GM12873 (cell line): ENCODE data around the gene PRM3.

Source experiments
- TF ChIP-seq, protein P1 (sequence below): IDR thresholded peaks from 2 replicates; pipeline ENCODE4 v1.5.1; 2012; ENCODE audit warnings: low read depth, mild to moderate bottlenecking, moderate library complexity, low read length, control low read depth; ENCODE audit not compliant: insufficient read depth; ENCODE audit errors: missing control alignments

The PRM3 gene

DNA sequence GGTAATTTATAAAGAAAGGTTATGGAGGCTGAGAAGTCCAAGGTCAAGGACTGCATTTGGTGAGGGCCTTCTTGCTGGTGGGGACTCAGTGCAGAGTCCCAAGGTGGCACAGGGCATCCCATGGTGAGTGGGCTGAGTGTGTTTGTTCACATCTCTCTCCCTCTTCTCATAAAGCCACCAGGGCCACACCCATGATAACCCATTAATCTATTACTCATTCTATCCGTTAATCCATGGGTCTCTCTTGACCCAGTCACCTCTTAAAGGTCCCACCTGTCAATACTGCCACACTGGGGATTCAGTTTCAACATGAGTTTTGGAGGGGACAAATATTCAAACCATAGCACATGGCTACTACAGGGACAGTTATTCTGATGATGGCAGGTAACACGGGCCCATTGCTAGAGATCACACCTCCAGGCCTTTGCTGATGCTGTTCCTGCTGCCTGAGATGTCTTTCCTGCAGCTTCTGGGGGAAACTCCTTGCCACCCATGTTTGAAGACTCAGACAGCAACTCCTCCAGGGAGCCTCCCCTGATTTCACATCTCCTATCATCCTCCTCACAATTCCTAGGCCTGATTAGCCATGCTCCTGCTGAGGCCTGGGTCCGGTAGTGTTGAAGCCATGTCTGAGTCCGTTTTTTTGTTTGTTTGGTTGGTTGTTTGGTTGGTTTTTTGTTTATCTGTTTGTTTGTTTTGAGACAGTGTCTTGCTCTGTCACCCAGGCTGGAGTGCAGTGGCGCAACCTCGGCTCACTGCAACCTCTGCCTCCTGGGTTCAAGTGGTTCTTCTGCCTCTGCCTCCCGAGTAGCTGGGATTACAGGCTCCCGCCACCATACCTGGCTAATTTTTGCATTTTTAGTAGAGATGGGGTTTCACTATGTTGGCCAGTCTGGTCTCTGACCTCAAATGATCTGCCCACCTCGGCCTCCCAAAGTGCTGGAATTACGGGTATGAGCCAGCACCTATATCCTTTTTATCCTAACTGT is 33.5 kb downstream of the PRM3 start:
- TF ChIP-seq, protein P1, sequence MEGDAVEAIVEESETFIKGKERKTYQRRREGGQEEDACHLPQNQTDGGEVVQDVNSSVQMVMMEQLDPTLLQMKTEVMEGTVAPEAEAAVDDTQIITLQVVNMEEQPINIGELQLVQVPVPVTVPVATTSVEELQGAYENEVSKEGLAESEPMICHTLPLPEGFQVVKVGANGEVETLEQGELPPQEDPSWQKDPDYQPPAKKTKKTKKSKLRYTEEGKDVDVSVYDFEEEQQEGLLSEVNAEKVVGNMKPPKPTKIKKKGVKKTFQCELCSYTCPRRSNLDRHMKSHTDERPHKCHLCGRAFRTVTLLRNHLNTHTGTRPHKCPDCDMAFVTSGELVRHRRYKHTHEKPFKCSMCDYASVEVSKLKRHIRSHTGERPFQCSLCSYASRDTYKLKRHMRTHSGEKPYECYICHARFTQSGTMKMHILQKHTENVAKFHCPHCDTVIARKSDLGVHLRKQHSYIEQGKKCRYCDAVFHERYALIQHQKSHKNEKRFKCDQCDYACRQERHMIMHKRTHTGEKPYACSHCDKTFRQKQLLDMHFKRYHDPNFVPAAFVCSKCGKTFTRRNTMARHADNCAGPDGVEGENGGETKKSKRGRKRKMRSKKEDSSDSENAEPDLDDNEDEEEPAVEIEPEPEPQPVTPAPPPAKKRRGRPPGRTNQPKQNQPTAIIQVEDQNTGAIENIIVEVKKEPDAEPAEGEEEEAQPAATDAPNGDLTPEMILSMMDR: no peak

DNA sequence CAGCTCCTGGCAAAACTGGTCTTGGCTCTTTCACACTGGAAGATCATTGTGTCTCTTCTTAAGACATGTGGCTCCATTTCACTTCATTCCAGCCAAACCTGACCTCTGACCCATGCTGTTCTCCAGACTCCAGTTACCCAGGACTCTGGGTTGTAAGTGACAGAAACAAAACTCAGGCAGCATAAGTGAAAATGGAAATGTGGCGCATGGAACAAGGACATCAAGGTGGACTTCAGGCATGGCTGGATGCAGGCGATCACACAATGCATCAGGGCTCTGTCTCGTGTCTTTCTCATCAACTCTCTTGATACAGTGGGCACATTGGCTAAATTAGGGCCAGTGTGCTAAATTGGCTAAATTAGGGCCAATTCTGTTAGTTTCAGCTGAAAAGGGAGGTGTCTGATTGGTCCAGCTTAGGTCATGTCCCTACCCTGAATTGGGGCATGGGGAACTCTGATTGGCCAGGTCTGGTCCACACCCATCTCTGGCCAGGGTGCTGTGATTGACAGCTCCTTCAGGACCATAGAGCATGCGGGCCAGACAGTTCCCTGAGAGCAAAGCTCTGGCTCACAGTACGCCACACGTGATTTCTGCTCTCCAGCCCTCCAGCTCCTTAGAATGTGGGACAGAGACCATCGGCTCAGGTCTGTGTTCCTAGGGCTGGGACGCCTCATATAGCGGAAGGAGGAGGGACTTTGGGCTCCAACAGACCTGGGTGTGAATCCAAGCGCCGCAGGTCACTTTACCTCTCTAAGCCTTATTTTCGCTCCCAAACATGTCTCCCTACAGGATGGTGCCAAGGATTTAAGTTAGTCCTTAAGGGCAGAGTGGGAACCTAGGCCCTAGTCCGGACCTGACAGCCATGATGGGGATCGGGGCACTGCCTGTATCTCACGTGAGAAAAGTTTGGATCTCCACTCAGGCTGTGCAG is 34.9 kb downstream of the PRM3 start:
- TF ChIP-seq, protein P1: no peak

DNA sequence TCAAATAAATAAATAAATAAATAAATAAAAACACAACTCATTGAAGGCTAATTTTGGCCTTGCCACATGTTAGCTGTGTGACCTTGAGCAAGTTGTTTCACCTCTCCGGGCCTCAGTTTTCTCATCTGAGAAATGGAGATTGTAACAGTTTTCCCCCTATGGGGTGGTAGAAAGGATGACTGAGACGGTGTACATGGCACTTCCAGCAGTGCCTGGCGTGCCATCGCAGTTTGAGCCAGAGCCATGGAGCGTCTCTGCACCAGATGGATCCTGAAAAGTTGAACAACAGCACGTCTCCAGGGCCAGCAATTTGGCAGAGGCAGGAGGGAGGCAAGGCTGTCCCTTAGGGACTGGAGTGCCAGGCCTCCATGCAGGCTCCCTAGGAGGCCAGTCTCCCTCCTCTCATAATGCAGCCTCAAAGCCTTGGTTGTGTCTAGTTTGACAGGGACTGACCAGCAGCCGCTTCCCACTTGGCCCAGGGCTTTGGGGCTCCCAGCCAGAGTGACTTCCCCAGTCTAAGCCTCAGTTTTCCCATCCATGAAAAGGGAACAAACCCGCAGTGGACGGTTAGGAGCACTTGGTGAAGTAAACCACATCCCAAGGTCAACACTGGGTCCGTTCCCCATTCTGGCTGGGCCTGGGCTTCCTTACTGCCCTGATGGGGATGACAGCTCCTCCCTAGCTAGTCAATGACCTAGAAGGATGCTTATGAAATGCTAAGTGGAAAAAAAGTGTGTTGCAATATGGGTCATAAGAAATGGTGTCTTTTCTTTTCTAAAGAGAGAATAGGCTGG is 36.8 kb downstream of the PRM3 start:
- TF ChIP-seq, protein P1: no peak

DNA sequence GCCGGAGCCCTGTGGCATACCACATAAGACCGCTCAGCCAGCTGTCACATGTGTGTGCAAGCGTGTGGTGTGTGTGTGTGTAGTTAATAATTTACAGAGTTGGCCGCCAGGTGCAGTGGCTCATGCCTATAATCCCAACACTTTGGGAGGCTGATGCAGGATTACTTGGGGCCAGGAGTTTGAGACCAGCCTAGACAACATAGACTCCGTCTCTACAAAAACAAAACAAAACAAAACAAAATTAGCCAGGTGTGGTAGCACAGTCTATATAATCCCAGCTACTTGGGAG is 37.8 kb downstream of the PRM3 start:
- TF ChIP-seq, protein P1: no peak

DNA sequence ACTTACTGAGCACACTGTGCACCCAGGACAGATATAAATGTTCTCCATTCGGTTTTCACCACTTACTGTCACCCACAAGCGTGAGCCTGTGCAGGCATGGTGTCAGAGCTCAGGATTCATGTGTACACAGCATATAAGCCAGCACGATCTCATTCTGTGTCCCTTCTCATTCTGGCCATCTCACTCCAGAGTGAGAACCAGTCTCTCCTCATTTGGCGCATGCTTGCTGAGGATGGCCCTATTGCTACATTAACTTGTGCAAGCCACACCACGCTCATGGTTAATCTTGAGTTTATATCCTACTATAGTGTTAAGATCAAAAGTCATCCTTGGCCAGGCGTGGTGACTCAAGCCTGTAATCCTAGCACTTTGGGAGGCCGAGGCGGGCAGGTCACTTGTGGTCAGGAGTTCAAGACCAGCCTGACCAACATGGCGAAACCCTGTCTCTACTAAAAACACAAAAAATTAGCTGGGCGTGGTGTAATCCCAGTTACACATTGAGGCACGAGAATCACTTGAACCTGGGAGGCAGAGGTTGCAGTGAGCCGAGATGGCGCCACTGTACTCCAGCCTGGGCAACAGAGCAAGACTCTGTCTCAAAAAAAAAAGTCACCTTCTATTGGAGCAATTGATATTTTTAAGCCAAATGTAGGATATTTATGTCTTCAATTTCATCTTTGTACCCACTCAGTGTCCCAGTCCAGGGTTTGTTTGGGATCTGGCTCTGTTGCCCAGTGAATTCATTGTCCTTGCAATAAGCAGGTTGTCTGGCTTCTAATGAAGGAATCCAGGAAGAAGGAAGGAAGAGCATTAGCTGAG is 38.3 kb downstream of the PRM3 start:
- TF ChIP-seq, protein P1: no peak

DNA sequence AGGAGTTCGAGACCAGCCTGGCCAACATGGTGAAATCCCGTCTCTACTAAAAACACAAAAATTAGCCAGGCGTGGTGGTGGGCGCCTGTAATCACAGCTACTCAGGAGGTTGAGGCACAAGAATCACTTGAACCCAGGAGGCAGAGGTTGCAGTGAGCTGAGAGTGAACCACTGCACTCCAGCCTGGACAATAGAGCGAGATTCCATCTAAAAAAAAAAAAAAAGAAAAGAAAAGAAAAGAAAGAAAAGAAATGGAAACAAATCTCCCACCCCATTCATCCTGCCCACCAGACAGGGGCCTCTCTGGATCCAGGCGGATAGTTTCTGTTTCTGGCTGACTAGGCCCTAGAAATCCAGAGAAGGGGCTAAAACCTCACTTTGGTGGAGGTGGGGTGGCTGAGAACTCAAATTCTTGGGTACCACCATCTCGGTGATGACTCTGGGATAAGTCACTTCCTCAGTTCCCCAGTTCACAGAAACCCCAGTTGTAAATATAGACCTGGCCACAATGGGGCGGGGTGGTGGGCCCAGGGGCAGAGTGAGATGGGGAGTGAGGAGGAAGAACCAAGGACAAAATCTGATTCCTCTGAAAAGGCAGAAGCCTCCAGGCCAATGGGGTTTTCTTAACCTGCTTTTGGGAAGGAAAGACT is 39.6 kb downstream of the PRM3 start:
- TF ChIP-seq, protein P1: peak; percentile 22
